Measurements from ENCODE around the gene GAPDHS.

GAPDHS gene

DNA sequence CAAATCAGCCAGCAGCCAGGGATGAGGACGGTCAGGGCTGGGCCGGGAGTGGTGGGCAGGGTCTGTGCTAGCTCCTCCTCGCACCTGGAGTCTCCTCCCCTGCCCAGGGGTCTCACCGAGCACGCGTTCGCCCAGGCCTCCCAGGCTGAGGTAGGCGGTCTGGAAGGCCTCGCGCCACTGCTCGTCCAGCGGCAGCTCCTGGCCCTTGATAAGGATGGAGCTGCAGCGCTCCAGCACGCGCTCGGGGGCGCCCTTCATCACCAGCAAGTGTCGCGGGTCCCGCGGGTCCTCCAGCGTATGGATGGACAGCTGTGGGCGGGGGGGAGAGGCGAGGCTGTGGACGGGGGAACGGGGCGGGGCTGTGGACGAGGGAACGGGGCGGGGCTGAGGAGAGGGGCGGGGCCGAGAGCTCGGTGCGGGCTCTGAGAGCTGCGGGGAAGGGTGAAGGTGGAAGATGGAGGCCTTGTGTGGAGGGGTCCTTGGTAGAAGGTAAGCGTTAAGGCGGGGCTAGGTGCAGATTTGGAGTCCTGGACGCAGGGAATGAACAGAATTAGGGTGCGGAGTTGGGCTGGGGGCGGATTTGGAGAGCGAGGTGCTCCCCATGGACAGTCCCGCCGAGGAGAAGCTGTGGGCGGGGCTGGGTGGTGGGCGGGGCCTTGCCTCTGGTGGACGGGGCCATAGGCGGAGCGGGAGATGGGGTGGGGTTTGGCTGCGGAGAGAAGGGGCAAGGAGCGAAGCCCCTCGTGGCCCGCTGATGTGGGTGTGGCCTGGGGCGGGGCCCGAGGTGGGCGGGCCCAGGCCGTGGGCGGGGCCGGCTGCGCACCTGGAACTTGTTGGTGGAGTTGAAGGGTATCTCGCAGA, 24.5 kb downstream of the GAPDHS start:
- DNase-seq (ENCODE audit: low spot score), result peak; percentile 69

DNA sequence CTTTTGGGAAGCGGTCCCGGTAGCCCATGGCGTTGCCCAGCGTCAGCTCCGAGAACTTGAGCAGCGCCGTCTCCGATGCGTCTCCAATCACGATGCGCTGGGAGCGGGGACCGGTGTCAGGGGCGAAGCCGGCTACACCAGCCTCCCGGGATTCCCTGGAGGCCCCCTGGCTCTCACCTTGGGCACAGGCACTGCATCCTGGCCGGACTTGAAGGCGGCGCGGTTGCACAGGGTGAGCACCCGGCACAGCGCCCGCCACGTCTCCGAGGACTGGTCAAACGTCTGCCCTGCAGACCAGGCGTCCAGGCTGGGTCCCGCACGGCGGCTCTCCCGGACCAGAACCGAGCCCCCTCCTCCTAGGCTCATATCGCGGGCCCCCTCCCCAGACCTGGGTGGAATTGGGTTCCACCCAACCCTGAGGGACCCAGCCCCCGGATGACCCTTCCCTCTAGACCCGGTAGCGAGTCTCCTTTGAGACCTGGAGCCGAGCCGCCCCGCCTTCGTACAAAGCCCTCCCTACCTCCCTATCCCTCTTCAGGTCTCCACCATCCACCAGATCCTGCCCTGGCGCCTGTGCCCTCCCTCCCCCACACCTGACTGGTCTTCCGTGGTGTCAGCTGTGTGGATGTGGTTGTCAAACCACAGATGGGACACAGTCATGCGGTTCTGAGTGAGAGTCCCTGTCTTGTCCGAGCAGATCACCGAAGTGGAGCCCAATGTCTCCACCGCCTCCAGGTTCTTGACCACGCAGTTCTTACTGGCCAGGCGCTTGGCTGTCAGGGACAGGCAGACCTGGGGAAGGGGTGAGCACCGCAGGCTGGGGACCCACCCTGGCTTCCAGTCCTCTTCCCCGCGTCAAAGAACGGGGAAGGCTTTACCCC, 25.4 kb downstream of the GAPDHS start:
- no peak for DNase-seq (ENCODE audit: low spot score)

- DNase-seq (ENCODE audit: low spot score), result no peak
Observed at GRCh38 chr19:35559281-35559659, 26.0 kb downstream of the GAPDHS start.

GRCh38 chr19:35559781-35560180, 26.5 kb downstream of the GAPDHS start:
- no peak for DNase-seq (ENCODE audit: low spot score)

DNA sequence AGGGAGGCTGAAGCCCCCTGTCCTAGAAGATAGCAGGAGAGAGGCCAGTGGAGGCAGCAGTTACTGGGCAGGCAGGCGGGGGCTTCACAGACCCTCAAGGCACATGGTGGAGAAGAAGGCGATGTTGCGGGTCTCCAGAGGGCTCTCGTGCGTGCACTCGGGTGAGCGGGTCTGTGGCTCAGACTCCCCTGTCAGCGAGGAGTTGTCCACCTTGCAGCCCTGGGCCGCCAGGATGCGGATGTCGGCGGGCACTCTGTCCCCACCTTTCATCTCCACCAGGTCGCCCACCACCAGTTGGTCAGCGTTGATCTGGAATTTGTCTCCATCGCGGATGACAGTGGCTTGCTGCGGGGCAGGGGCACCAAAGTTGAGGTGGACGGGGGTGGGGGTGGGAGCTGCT, 27.0 kb downstream of the GAPDHS start:
- no peak for DNase-seq (ENCODE audit: low spot score)

GRCh38 chr19:35560677-35561076, 27.4 kb downstream of the GAPDHS start:
- no peak for DNase-seq (ENCODE audit: low spot score)

DNA sequence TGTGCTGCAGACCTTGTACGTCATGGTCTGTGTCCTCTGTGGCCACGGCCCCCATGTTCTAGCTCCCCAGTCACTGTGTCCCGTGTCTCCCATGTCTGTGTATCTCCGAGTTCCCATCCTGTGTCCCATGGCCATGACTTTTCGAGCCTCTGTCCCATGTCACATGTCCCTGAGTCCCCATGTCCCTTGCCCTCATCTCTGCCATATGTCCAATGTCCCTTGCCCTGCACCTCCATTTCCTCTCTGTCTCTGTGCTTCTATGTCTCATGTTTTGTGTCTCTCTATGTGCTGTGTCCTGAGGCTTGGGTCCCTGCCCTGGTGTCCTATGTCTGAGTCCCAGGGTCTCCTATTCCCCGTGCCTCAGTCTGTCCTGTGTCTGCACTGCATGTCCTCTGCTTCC, 28.2 kb downstream of the GAPDHS start:
- DNase-seq (ENCODE audit: low spot score), result no peak

DNA sequence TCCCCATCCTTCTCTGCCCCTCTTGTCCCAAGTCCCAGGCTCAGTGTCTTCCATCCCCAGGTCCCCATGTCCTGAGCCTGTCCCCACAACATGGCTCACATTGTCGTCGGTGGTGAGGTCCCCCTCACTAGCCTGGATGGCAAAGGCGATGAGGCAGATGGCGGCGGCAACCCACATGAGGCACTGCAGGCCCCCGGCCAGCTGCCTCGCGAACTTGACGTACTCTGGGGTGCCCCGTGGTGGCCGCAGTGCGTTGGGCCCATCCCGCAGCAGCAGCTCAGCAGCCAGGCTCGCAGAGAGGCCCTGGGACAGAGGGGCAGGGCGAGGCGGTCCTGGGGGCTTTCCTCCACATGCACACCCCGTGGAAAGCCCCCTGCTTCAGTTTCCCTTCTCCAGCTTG, 29.1 kb downstream of the GAPDHS start:
- DNase-seq (ENCODE audit: low spot score), result no peak

- no peak for DNase-seq (ENCODE audit: low spot score)
Observed at GRCh38 chr19:35562776-35563175, 29.5 kb downstream of the GAPDHS start.

- no peak for DNase-seq (ENCODE audit: low spot score)
Observed at GRCh38 chr19:35563207-35563829, 30.1 kb downstream of the GAPDHS start, which contains the start of gene ATP4A. TSS of gene ATP4A (minus strand) at chr19:35563658. CDS start at chr19:35563629, 29 bp downstream.

DNA sequence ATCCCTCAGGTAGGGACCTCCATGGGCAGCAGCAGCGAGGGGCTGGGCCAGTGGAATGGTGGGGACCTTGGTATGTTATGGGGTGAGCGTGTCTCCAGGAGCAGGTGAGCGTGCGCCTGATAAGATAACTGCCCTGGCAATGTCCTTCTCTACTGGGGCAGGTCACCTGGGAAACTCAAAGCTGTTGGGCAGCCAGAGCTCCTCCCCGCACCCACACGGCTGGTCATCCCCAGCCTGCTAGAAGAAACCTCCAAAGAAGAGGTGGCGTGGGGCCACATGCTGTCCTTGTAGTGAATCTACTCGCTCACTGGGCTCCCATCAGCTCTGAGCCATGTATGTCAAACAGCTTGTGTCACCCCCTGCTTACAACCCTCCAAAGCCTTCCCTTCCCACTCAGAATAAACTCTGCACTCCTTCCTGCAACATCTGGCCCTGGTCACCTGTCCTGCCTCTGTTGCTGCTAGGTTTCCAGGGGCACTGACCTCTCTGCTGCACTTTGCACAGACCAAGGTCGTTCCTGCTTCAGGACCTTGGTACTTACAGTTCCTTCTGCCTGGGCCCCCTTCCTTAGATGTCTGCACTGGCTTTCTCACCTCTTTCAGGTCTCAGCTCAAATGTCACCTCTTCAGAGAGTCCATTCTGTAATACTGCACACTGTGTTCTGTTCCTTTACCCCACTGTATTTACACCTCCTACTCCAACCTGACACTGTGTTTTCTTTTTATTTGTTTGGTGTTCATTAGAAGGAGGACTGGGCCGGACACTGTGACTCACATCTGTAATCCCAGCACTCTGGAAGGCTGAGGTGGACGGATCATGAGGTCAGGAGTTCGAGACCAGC, 32.0 kb downstream of the GAPDHS start:
- DNase-seq (ENCODE audit: low spot score), result no peak

- DNase-seq (ENCODE audit: low spot score), result no peak
Observed at GRCh38 chr19:35566738-35567137, 33.5 kb downstream of the GAPDHS start.

DNA sequence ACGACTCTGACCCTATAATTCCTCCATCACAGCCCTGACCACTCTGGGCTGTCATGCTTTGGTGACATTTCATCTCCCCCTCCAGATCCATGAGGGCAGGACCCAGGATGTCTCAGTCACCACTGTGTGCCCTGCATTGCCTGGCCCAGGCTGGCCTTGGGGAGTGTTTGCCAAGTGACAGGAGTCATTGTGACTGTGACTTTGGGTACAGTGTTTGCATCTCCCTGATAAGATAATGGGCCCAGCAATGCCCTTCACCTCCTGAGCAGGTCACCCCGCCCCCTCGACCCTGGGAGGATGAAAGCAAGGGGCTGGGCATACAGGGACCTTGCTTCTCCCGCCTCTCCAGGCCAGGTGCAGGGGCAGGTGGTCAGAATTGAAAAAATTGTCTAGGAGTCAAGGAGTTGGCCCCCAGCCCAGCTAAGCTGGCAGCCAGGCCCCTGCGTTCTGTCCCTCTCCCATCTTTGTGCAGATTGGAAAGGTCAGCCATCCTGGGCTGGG, 36.1 kb downstream of the GAPDHS start:
- no peak for DNase-seq (ENCODE audit: low spot score)

GRCh38 chr19:35571406-35571965, 38.2 kb downstream of the GAPDHS start:
- DNase-seq (ENCODE audit: low spot score), result no peak

GRCh38 chr19:35577918-35578317, 44.7 kb downstream of the GAPDHS start:
- no peak for DNase-seq (ENCODE audit: low spot score)

DNA sequence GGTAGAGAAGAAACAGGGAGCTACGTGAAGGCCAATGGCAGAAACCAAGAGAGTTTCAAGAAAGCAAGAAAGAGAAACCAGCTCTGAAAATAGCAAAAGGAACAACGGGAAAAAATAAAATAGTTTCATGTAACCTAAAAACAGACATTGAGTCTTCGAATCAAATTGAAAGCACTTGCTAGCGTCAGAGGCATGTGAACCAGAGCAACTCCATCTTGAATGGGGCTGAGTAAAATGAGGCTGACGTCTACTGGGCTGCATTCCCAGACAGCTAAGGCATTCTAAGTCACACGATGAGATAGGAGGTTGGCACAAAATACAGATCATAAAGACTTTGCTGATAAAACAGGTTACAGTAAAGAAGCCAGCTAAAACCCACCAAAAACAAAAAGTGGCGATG, 45.5 kb downstream of the GAPDHS start:
- DNase-seq (ENCODE audit: low spot score), result no peak

DNA sequence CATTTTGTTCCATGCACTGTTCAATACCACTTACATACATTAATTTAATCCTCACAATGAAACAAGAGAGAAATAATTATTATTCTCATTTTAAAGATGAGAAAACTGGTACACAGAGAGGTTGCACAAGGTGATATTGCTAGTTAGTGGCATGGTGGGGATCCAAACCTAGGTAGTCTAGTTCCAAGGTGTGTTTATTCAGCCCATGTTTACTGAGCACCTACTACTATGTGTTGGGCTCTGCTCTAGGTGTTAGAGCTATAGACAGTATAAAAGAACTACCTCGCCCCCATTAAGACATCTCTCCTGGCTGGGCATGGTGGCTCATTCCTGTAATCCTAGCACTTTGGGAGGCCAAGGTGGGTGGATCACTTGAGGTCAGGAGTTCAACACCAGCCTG, 49.5 kb downstream of the GAPDHS start:
- no peak for DNase-seq (ENCODE audit: low spot score)

DNA sequence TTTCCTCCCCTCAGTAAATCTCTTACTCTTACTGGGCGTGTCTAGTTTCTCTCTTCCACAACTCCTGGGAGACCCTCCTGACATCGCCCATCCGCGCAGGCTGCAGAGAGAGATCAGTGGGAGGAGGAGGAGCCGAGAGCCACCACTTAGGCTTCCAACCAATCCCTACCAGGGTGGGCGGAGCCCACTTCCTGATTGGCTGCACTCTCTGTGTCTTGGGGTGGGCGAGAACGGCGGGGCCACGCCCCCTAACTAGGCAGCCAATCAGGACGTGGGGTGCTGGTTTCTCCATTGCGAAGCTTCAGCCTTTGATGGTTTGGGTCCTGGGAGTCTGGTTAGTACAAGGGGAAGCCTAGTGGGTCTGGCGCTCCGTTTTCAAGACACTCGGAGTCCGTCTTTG, 52.6 kb downstream of the GAPDHS start, which contains the start of gene PMIS2:
TSS of gene PMIS2 (plus strand) at position 326 of the 400 bp plus-strand sequence. CDS start 87 bp downstream, outside the sequence.
- DNase-seq (ENCODE audit: low spot score), result peak; percentile 29

GRCh38 chr19:35587321-35587720, 54.1 kb downstream of the GAPDHS start:
- DNase-seq (ENCODE audit: low spot score), result peak; percentile 15

- no peak for DNase-seq (ENCODE audit: low spot score)
Observed at GRCh38 chr19:35590875-35591274, 57.6 kb downstream of the GAPDHS start.

DNA sequence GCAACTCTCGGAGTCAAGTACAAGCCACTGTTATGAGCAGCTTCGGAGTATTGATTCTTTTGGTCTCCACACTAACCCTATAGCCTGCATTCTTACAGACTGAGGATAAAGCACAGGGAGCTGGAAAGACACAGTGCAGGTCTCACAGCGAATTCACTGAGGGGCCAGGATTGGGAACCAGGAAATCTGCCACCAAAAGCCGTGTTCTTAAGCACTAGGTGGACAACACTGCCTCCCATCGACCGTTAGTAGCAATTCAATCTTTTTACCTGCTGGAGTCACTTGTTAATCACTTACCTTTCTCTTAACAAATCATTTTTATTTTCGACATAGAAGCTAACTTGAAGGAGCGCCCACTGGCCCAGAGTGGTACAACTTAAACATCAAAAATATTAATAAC, 59.0 kb downstream of the GAPDHS start:
- DNase-seq (ENCODE audit: low spot score), result peak; percentile 63
